NCI-H510A treated with DMSO at 0.1 percent for 48 hours (cell line): ENCODE data around the gene MEN1.

Source experiments
- DNase-seq: peaks from one replicate; lab custom pipeline; 2025; lab: John Stamatoyannopoulos, UW

MEN1 gene

DNA sequence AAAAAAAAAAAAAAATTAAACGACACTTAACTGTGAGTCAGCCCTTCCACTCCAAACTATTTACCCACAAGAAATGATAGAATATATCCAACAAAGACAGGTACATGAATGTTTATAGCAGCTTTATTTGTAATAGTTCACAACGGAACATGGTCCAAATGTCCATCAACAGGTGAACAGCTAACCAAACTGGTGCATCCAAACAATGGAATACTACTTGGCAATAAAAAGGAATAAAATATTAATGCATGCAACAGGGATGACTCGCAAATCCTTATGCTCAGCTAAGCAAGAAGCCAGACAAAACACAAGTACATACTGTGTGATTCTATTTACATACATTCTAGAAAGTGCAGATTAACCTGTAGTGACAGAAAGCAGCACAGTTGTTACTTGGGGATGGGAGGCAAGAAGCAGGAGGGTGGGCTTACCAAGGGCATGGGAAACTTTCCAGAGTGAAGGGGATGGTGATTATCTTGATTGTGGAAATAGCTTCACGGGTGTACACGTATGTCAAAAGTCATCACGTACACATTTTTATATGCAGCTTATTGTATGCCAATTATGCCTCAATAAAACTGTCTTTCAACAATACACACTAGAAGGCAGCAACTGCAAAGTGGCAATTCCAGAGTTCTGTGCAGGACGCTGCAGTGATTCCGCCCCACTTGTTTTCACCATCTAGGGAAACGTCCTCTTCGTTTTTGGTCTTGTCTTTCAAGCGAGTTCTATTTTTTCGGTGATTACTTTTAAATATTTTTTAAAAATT, 25.4 kb downstream of the MEN1 start:
- DNase-seq = no peak

- DNase-seq = peak; percentile 99
These were observed 31.7 kb downstream of the MEN1 start, which contains the start of gene SF1 for GRCh38 chr11:64778473-64779298. TSS of gene SF1 (minus strand) at chr11:64778542. CDS start at chr11:64778392, 150 bp downstream.

- no peak for DNase-seq
These were observed 32.2 kb downstream of the MEN1 start for GRCh38 chr11:64778223-64778472.

- DNase-seq = peak; percentile 44
These were observed 32.7 kb downstream of the MEN1 start for GRCh38 chr11:64777449-64778222.

GRCh38 chr11:64776875-64777274, 33.5 kb downstream of the MEN1 start:
- no peak for DNase-seq

GRCh38 chr11:64776425-64776824, 33.9 kb downstream of the MEN1 start:
- no peak for DNase-seq

DNA sequence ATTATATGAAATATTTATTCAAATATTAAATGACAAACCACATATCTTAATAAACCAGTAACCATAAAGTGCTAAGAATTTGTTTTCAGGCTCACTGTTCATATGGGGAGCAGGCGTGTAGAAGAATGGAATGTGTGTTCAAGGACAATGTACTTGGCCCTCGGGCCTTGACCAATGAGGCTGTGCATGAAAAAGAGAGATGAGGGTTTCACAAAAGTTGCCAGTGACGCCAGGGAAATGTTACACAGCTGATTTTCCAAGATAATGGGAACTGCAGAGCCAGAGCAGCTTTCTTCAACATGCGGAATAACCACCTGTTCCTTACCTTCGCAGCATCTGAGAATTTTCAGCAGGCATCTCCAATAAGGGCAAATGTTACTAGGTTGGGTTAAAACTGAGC, 36.2 kb downstream of the MEN1 start:
- no peak for DNase-seq

DNA sequence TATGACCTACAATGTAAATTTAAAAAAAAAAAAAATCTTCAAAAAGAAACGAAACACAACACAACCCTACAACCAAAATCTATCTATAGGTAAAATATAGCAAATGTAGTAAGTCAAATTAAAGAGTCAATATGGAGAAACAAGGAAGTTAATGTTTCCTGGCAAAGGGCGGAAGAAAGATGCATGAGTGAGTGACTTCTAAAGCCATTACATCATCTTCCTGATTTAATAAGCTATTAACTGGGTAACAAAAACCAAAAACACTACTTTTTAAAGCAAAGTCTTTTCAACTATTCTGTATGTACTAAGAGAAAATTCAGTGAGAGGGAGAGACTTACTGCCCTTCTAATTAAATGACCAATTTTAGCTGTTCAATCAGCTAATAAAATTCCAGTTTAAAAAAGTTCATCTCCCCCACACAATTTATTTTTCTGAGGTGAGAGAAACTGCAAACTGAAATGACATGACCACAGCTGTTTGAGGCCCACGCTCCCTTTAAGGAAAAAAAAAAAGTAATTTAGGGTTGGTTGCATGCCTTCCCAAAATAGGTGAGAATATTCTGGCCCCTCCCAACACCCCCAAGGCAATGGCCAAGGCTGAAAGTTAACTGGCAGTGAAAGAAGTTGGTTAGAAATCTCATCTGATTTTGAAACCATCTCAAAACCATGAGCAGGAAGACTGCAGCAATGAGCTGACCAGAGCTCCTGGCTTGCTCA, 37.9 kb downstream of the MEN1 start:
- DNase-seq = no peak

DNA sequence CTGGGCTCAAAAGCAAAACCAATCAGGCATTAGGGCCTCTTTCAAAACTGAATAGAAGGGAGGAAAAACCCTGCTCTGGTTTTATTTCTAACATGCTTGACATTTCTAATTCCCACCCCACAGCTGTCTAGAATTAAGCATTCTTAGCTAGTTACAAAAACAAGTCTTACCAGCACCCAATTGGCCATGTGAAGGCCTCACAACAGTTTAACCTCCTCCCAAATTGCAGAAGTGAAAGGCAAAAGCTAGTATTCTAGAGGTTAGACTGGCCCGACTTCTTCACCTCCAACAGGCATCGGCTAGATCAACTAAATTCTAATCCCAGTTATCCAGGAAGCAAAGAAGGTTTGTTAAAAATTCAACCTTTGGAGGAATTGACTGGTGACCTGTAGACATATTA, 38.5 kb downstream of the MEN1 start:
- DNase-seq = no peak

- no peak for DNase-seq
These were observed 40.2 kb downstream of the MEN1 start for GRCh38 chr11:64770120-64770519.

- no peak for DNase-seq
These were observed 41.1 kb downstream of the MEN1 start for GRCh38 chr11:64769283-64769682.

DNA sequence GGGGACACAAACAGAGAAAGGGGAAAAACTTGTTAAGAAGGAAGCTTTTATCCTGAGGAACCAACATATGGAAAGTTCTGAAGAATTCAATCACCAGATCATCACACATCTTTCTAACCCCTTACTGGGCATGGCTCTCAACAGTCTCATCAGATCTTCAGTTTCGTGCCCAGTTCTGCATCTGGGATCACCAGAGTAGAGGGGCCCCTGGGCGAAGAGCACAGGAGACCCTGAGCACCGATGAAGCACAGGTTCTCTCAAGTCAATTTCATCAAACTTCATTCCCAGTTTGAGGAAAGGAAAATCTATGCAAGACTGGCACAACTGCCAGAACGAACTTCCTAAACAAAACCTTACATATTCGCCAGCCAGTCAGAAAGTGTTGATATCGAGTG, 42.1 kb downstream of the MEN1 start:
- no peak for DNase-seq

DNA sequence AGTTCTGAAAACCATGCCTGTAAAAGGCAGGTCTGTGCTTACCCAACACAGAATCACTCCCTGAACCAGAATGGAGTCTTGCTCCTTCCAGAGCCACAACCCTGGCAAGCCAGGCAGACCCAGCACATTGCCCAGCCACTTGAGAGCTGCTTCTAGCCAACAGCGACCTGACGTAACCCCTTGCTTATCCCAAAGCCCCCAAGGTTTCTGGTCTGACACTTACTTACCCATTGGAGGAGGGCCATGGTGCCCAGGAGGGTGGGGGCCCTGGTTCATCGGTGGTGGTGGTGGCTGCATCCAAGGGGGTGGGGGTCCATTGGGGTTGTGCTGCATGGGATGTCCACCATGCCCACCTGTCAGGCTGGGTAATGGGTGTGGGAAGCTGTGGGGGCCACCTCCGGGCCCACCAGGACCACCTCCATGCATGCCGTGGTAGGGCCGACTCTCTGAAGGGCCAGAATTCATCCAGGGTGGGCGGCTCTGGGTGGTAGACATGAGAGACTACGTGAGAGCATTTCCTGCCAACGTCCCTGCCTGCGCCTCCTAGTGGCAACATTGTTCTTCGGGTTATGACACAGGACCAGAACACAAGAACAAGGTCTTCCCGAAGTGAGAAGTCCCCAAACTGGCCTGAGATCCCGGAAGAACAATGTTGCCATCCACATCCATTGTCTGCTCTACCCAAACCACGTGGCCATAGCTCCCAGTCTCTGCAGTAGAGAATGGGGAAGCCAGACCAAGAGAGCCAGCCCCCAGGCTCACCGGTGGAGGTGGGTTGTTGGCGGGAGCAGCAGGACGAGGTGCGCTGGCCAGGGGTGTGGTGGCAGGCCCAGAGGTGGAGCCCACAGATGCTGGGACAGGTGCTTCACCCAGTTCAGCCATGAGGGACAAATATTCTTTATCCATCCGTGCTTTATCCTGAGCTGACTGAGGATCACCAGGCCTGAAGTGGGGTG, 42.7 kb downstream of the MEN1 start:
- peak; percentile 55 for DNase-seq

DNA sequence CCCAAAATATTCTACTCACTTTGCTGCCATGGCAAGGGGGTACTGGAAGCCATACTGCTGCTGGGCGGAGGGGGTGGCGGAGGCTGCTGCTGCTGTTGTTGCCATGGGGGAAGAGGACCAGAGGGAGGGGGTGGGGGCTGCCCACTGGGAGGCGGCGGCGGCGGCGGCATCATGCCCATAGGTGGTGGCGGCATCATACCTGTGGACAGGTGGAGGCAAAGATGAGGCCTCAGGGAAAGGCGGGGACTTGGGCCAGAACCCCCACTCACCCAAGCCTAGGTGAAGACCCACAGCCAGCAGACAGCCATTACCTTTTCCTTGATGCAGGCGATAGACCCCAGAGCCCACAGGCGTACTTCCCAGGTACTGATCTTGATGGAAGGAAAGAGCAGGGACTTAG, 43.5 kb downstream of the MEN1 start:
- no peak for DNase-seq

GRCh38 chr11:64765851-64766665, 44.3 kb downstream of the MEN1 start:
- no peak for DNase-seq

DNA sequence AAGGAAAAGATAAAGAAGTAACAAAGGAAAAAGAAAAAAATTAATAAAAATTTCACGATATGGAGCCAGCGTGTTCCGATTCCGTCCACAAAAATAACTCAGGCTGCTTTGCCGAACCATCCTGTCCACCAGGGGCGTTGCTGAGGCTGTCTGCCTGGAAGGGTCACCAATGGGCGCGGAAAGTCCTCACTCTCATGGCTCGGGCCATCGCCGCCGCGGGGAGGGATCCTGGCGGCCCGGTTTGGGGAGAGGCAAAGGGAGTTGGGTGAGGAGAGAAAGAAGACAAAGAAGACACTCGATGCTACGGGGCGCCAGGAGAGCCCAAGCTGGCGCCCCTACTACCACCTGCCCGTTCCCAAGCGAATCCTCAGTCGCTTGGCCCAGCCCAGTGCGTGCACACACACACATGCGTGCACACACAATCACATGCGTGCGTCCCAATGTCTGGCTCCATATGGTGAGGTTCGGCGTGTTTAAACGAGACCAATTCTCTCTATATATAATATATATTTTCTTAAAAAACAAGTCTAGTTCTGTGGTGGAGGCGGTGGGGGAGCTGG, 45.0 kb downstream of the MEN1 start:
- DNase-seq = no peak

DNA sequence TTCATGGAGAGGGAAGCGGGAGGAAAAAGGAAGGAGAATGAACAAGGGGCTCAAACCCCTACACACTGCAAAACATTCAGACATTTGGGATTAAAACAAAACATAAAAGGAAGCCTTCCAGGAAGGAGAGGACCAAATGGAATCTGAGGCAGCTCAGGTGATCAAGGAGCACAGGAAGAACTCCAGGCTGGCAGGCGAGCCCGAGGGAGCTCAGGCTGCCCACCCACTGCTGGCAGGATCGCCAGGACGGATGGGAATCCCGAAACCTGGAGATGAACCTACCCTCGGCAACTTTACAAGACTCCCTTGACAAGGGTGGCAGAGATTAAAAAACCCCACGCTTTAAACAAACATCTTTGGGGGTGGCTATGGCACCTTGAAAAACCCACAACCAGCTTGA, 45.6 kb downstream of the MEN1 start:
- no peak for DNase-seq

DNA sequence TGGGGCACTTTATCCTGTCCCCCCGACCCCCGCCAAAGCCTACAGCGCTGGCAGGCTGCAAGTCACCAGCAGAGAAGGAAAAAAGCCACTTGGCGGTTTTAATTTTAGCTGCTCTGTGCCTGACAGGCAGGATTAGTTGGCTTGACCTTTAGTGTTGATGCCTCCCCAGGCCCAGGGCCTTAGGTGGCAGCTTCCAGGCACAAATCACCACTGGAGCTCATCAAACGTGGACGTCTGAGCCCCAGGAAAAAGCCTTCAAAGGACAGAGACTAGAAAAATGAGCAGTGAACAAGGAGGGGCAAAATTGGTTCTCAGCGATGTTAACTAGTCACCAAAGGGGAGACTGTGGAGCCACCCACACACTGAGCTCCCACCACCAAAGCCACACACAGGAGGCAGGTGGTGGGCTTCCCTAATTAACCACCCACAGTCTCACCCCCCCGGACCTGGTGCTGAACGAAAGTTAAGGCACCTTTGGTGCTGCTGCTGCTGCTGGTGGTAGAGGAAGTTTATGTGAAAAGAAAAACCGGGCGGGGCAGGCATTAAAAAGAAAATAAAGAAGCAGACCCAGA, 46.2 kb downstream of the MEN1 start:
- no peak for DNase-seq

DNA sequence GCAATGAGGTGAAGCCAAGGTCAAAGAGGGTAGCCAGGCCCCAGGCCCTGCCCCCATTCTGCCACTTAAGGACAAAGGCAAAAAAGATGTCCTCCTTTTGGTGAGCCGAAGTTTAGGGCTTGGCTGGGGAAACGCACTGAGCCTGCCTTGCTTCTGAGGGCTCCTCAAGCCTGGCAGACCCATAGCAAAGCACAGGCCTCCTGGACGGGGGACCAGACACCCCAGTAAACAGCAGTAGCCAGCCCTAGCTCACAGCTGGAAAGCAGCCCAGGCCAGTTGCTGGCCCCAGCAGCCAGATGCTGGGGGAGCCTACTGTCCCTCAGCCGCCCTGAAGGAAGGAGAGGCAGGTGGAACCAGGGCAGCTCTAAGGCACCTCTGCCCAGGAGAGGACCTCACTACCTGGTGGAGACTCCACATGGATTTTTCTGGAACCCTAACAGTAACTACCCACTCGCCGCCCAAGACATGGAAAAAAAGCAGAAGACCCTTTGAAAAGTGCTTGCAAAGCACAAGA, 46.8 kb downstream of the MEN1 start:
- DNase-seq = no peak
